ENCODE results near the gene HSD3B1.

HSD3B1 gene

GRCh38 chr1:119532324-119532910, 25.4 kb downstream of the HSD3B1 start:
- H3K4me2 ChIP-seq, result no peak overlapping the region
- H4K20me1 ChIP-seq, result no peaks in the 10 kb centered on the region
- no peak overlapping the region for H3K9ac ChIP-seq
- H3K9me3 ChIP-seq, result peaks cover 9% of the 10 kb centered on the region; the same call in 1 of the 2 replicates
- no peak overlapping the region for H3K4me3 ChIP-seq
- H3K36me3 ChIP-seq, result no peaks in the 10 kb centered on the region
- no peaks in the 10 kb centered on the region for H3K27me3 ChIP-seq
- no peak for TF ChIP-seq Cebpa-rat (IDR thresholded peaks at IDR 0.05)
- H3K4me1 ChIP-seq, result no peaks in the 10 kb centered on the region
- H3K27ac ChIP-seq, result no peak overlapping the region

GRCh38 chr1:119535381-119535780, 28.4 kb downstream of the HSD3B1 start:
- Histone ChIP-seq H3K36me3 (no peaks in the 10 kb centered on the region), H3K4me2 (no peak overlapping the region), H3K4me3 (no peak overlapping the region), H4K20me1 (no peaks in the 10 kb centered on the region), H3K4me1 (no peaks in the 10 kb centered on the region), H3K9ac (no peak overlapping the region), H3K9me3 (peaks cover 6% of the 10 kb centered on the region; the same call in 1 of the 2 replicates), H3K27me3 (no peaks in the 10 kb centered on the region), H3K27ac (no peak overlapping the region)
- TF ChIP-seq Cebpa-rat (IDR thresholded peaks at IDR 0.05), result no peak

GRCh38 chr1:119537966-119538365, 31.0 kb downstream of the HSD3B1 start:
- no peak overlapping the region for H3K4me3 ChIP-seq
- H3K4me1 ChIP-seq, result no peaks in the 10 kb centered on the region
- no peaks in the 10 kb centered on the region for H3K9me3 ChIP-seq
- no peaks in the 10 kb centered on the region for H4K20me1 ChIP-seq
- no peak for TF ChIP-seq Cebpa-rat (IDR thresholded peaks at IDR 0.05)
- H3K27me3 ChIP-seq, result no peaks in the 10 kb centered on the region
- no peak overlapping the region for H3K27ac ChIP-seq
- H3K36me3 ChIP-seq, result no peaks in the 10 kb centered on the region
- no peak overlapping the region for H3K9ac ChIP-seq
- no peak overlapping the region for H3K4me2 ChIP-seq

GRCh38 chr1:119539636-119540035, 32.6 kb downstream of the HSD3B1 start:
- no peak overlapping the region for H3K4me3 ChIP-seq
- no peaks in the 10 kb centered on the region for H4K20me1 ChIP-seq
- no peaks in the 10 kb centered on the region for H3K36me3 ChIP-seq
- no peaks in the 10 kb centered on the region for H3K27me3 ChIP-seq
- H3K9me3 ChIP-seq, result no peaks in the 10 kb centered on the region
- no peak overlapping the region for H3K27ac ChIP-seq
- no peak overlapping the region for H3K9ac ChIP-seq
- TF ChIP-seq Cebpa-rat (IDR thresholded peaks at IDR 0.05), result no peak
- H3K4me1 ChIP-seq, result no peaks in the 10 kb centered on the region
- no peak overlapping the region for H3K4me2 ChIP-seq

GRCh38 chr1:119541389-119541788, 34.4 kb downstream of the HSD3B1 start:
- Histone ChIP-seq H3K4me3 (no peak overlapping the region), H3K27ac (no peak overlapping the region), H4K20me1 (no peaks in the 10 kb centered on the region), H3K9me3 (no peaks in the 10 kb centered on the region), H3K9ac (no peak overlapping the region), H3K4me1 (no peaks in the 10 kb centered on the region), H3K27me3 (no peaks in the 10 kb centered on the region), H3K4me2 (no peak overlapping the region), H3K36me3 (no peaks in the 10 kb centered on the region)
- TF ChIP-seq Cebpa-rat (IDR thresholded peaks at IDR 0.05), result no peak

- TF ChIP-seq Cebpa-rat (IDR thresholded peaks at IDR 0.05), result no peak
- Histone ChIP-seq H3K27ac (no peak overlapping the region), H3K4me1 (no peaks in the 10 kb centered on the region), H3K4me2 (no peak overlapping the region), H3K36me3 (no peaks in the 10 kb centered on the region), H3K9ac (no peak overlapping the region), H4K20me1 (no peaks in the 10 kb centered on the region), H3K4me3 (no peak overlapping the region), H3K27me3 (no peaks in the 10 kb centered on the region), H3K9me3 (no peaks in the 10 kb centered on the region)
Measured at GRCh38 chr1:119542492-119542946, 35.5 kb downstream of the HSD3B1 start.

GRCh38 chr1:119544165-119544762, 37.3 kb downstream of the HSD3B1 start:
- H4K20me1 ChIP-seq, result no peaks in the 10 kb centered on the region
- TF ChIP-seq Cebpa-rat (IDR thresholded peaks at IDR 0.05), result no peak
- no peak overlapping the region for H3K4me2 ChIP-seq

GRCh38 chr1:119546641-119547040, 39.6 kb downstream of the HSD3B1 start:
- Histone ChIP-seq H3K27ac (no peak overlapping the region), H3K4me3 (no peak overlapping the region), H4K20me1 (no peaks in the 10 kb centered on the region)

More at GRCh38 chr1:119544165-119544762, 37.3 kb downstream of the HSD3B1 start:
- no peaks in the 10 kb centered on the region for H3K4me1 ChIP-seq
- no peaks in the 10 kb centered on the region for H3K36me3 ChIP-seq
- no peak overlapping the region for H3K4me3 ChIP-seq
- H3K9me3 ChIP-seq, result no peaks in the 10 kb centered on the region
- no peak overlapping the region for H3K27ac ChIP-seq
- H3K27me3 ChIP-seq, result no peaks in the 10 kb centered on the region
- no peak overlapping the region for H3K9ac ChIP-seq

GRCh38 chr1:119547306-119547705, 40.3 kb downstream of the HSD3B1 start:
- Histone ChIP-seq H3K4me1 (no peaks in the 10 kb centered on the region), H3K4me2 (no peak overlapping the region), H4K20me1 (no peaks in the 10 kb centered on the region), H3K9me3 (no peaks in the 10 kb centered on the region), H3K36me3 (no peaks in the 10 kb centered on the region), H3K27ac (no peak overlapping the region), H3K27me3 (no peaks in the 10 kb centered on the region), H3K4me3 (no peak overlapping the region), H3K9ac (no peak overlapping the region)
- TF ChIP-seq Cebpa-rat (IDR thresholded peaks at IDR 0.05), result no peak

More at GRCh38 chr1:119546641-119547040, 39.6 kb downstream of the HSD3B1 start:
- Histone ChIP-seq H3K27me3 (no peaks in the 10 kb centered on the region), H3K9me3 (no peaks in the 10 kb centered on the region), H3K4me2 (no peak overlapping the region), H3K36me3 (no peaks in the 10 kb centered on the region), H3K9ac (no peak overlapping the region), H3K4me1 (no peaks in the 10 kb centered on the region)
- TF ChIP-seq Cebpa-rat (IDR thresholded peaks at IDR 0.05), result no peak

- no peak overlapping the region for H3K27ac ChIP-seq
Measured at GRCh38 chr1:119547805-119548204, 40.8 kb downstream of the HSD3B1 start.

More at GRCh38 chr1:119547805-119548204, 40.8 kb downstream of the HSD3B1 start:
- no peaks in the 10 kb centered on the region for H4K20me1 ChIP-seq
- no peak overlapping the region for H3K4me2 ChIP-seq
- no peak overlapping the region for H3K9ac ChIP-seq
- TF ChIP-seq Cebpa-rat (IDR thresholded peaks at IDR 0.05), result no peak
- no peaks in the 10 kb centered on the region for H3K36me3 ChIP-seq
- no peaks in the 10 kb centered on the region for H3K27me3 ChIP-seq
- no peak overlapping the region for H3K4me3 ChIP-seq
- H3K4me1 ChIP-seq, result no peaks in the 10 kb centered on the region
- no peaks in the 10 kb centered on the region for H3K9me3 ChIP-seq
